KMS-11 (cell line): ENCODE measurements around the gene TBCD.

Experiments used
- H2AFZ ChIP-seq: fragments of 200-600 bp; sonication (generic); 2 replicates; pipeline ENCODE4 v1.6.1; 2016; ENCODE audit warnings: antibody characterized with exemption, mixed run types, low read depth
- H3K27ac ChIP-seq: fragments of 200-600 bp; sonication (generic); 2 replicates; pipeline ENCODE4 v1.6.1; 2016; ENCODE audit warnings: mild to moderate bottlenecking, mixed run types
- H3K27me3 ChIP-seq: fragments of 200-600 bp; sonication (generic); 2 replicates; pipeline ENCODE4 v1.6.1; 2017; ENCODE audit warnings: mild to moderate bottlenecking, low read depth, mixed run types, moderate library complexity; ENCODE audit not compliant: insufficient read depth
- H3K36me3 ChIP-seq: fragments of 200-600 bp; sonication (generic); 2 replicates; pipeline ENCODE4 v1.6.1; 2017; ENCODE audit warnings: mild to moderate bottlenecking, mixed run types; ENCODE audit not compliant: insufficient read depth
- H3K4me1 ChIP-seq: fragments of 200-600 bp; sonication (generic); 2 replicates; pipeline ENCODE4 v1.6.1; 2016; ENCODE audit warnings: mild to moderate bottlenecking, low read depth, mixed run types; ENCODE audit not compliant: poor library complexity, severe bottlenecking
- H3K4me2 ChIP-seq: fragments of 200-600 bp; sonication (generic); 2 replicates; pipeline ENCODE4 v1.7.0; 2016; ENCODE audit warnings: mild to moderate bottlenecking, mixed run types
- H3K4me3 ChIP-seq: fragments of 200-600 bp; sonication (generic); IDR thresholded peaks from 2 replicates; pipeline ENCODE4 v1.6.1; 2017; ENCODE audit warnings: low read depth, low read length, mixed read lengths; ENCODE audit not compliant: insufficient read depth
- H3K79me2 ChIP-seq: fragments of 200-600 bp; sonication (generic); 2 replicates; pipeline ENCODE4 v1.6.1; 2016; ENCODE audit warnings: low read depth, mixed run types; ENCODE audit not compliant: insufficient read depth
- H3K9ac ChIP-seq: fragments of 200-600 bp; sonication (generic); 2 replicates; pipeline ENCODE4 v1.6.1; 2016; ENCODE audit warnings: mild to moderate bottlenecking, mixed run types
- H4K20me1 ChIP-seq: fragments of 200-600 bp; sonication (generic); 2 replicates; pipeline ENCODE4 v1.6.1; 2016; ENCODE audit warnings: mild to moderate bottlenecking, mixed run types; ENCODE audit not compliant: insufficient read depth
- CTCF ChIP-seq: fragments of 200-600 bp; sonication (generic); conservative IDR thresholded peaks from 2 replicates; pipeline ENCODE4 v1.6.1; 2017; ENCODE audit warnings: low read depth, mild to moderate bottlenecking, antibody characterized with exemption, low read length, moderate library complexity, mixed read lengths

The TBCD gene

GRCh38 chr17:82729479-82730260, 22.2 kb upstream of the TBCD start:
- Histone ChIP-seq H3K27ac (no peak overlapping the region), H3K4me1 (no peaks in the 10 kb centered on the region), H3K27me3 (no peaks in the 10 kb centered on the region), H3K79me2 (no peaks in the 10 kb centered on the region), H3K4me3 (no peak overlapping the region), H3K36me3 (no peaks in the 10 kb centered on the region), H2AFZ (no peak overlapping the region), H4K20me1 (no peaks in the 10 kb centered on the region), H3K4me2 (no peak overlapping the region), H3K9ac (no peak overlapping the region)
- TF ChIP-seq CTCF, result no peak

DNA sequence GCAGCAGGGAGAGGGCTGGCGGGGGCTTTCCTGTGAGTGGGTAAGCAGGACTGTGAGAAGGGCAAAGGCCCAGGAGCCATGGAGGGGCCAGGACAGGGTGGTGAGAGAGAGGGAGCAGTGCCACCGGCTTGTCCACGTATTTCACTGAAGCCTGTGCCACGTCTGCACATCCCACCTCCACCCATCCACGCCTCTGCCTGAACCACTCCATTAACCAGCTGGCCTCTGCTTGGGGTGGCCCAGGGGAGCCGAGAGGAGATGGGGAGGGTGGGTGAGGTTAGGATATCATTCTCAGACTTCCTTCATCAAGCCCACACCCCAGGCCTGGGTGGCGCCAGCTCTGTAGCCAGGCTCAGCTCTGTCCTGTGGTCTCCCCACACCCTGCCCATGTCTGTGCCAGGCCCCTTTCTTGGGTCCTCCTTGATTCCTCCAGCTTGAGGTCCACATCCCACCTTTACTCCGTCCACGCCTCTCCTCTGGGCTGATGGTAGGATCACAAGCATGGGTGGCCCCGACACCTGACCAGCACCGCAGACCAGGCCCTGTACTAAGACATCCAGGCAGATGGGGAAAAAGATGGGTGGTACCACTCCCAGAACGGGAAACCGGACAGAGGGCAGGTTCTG, 19.6 kb upstream of the TBCD start:
- no peak overlapping the region for H3K9ac ChIP-seq
- H3K4me1 ChIP-seq, result no peaks in the 10 kb centered on the region
- H3K27me3 ChIP-seq, result no peaks in the 10 kb centered on the region
- H4K20me1 ChIP-seq, result no peaks in the 10 kb centered on the region
- no peak overlapping the region for H3K27ac ChIP-seq
- H2AFZ ChIP-seq, result no peak overlapping the region
- no peaks in the 10 kb centered on the region for H3K79me2 ChIP-seq
- TF ChIP-seq CTCF, result no peak
- no peak overlapping the region for H3K4me2 ChIP-seq
- H3K4me3 ChIP-seq, result no peak overlapping the region
- no peaks in the 10 kb centered on the region for H3K36me3 ChIP-seq

DNA sequence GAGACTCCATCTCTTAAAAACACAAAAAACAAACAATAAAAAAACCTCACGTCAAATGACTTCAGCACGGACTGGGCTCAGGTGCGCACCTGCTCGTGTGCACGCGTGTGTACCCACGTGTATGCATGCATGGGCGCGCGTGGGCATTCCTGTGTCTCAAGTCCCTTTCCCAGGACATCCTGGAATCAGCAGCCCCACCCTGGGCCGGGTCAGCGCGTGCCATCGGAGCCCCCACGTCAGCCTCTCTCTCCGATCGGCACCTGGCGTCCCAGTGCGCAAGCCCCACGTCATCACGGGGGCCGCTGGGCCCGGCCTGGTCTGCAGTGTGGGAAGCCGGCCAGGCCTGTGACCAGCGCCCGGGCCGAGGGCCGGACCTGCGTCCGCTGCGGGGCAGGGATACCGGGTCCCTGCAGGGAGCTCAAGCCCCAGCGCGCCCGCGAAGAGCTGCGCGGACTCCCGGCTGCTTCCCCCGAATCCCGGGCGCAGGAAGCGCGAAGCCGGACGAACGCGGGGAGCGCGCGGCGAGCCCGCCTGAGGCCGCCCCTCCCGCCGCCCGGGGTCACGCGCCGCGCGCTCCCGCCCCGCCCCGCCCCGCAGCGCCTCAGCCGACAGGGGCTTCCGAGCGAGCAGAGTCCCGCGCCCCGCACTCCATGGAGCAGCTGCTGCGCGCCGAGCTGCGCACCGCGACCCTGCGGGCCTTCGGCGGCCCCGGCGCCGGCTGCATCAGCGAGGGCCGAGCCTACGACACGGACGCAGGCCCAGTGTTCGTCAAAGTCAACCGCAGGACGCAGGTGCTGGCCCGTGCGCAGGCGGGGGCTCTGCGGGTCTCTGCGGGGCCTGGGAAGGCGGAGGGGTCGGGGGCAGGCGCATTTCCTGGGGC, 16.6 kb upstream of the TBCD start, which contains the start of gene FN3K:
FN3K (plus strand) TSS at position 629 of the 880 bp plus-strand sequence; CDS start at position 651, 22 bp downstream.
- Histone ChIP-seq H3K79me2 (no peaks in the 10 kb centered on the region), H3K27ac (no peak within 1 kb of the TSS), H3K4me2 (no peak within 1 kb of the TSS), H3K4me3 (no peak within 1 kb of the TSS), H2AFZ (no peak within 1 kb of the TSS), H4K20me1 (no peaks in the 10 kb centered on the region), H3K27me3 (no peaks in the 10 kb centered on the region), H3K9ac (no peak within 1 kb of the TSS), H3K36me3 (no peaks in the 10 kb centered on the region), H3K4me1 (no peaks in the 10 kb centered on the region)
- TF ChIP-seq CTCF, result no peak

GRCh38 chr17:82736511-82737185, 15.2 kb upstream of the TBCD start:
- no peak overlapping the region for H3K9ac ChIP-seq
- TF ChIP-seq CTCF, result no peak
- H3K4me1 ChIP-seq, result no peaks in the 10 kb centered on the region
- H3K36me3 ChIP-seq, result no peaks in the 10 kb centered on the region
- H3K4me2 ChIP-seq, result no peak overlapping the region
- no peaks in the 10 kb centered on the region for H4K20me1 ChIP-seq
- no peak overlapping the region for H3K4me3 ChIP-seq
- no peaks in the 10 kb centered on the region for H3K27me3 ChIP-seq
- H3K79me2 ChIP-seq, result no peaks in the 10 kb centered on the region
- no peak overlapping the region for H2AFZ ChIP-seq
- H3K27ac ChIP-seq, result no peak overlapping the region
